Measurements from ENCODE around the gene SDC1.
A peak's percentile ranks its signal among the peaks of the same experiment; 100 is the strongest.

The SDC1 gene

GRCh38 chr2:20183373-20183772 lies 41.6 kb downstream of the SDC1 start:
- no peak for DNase-seq (ENCODE audit: low spot score)

DNA sequence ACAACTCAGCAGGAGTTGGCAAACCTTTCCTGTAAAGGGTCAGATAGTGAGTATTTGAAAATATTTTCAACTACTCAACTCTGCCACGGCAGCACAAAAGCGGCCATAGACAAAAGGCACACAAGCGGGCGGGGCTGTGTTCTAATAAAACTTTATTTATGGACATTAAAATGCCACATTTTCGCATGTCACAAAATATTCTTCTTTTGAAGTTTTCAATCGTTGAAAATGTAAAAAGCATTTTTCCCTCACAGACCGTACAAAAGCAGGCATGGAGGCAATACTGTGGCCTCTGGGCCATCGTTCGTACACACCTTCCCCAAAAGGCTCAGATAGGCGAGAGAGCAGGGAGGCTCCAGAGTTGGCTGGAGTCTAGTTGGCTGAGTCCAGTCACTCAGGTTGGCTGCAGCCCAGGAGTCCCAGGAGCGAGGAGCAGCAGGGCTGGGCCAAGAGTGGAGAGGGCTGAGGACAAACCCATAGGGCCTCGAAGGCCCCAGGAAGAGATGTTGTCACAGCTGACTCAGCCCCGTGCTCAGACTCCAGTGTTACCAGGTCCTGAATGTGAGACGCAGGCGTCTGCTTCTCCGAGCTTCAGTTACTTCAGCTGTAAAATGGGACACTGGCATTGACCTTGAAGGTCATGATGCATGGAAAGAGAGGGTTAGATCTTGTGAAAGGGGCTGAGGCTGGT lies 42.5 kb downstream of the SDC1 start:
- DNase-seq (ENCODE audit: low spot score): no peak

DNA sequence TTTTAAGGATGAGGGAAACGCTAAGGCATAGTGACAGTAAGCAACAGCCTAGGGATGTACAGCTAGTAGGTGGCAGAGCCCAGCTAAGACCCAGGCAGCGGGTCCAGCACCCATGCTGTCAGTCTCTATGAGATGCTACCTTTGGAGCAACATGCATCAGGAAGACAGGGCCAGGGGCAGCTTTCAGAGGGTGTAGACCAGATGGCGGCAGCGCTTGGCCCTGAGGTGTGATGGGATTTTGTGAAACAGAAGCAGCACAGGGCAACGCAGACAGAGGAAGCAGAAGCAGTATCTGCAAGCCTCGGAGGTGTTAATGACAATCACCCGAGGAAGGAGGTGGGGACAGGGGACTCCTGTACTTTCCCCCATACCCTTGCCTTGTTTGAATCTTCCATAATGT lies 43.2 kb downstream of the SDC1 start:
- DNase-seq (ENCODE audit: low spot score): no peak

GRCh38 chr2:20180676-20181648 lies 44.0 kb downstream of the SDC1 start:
- no peak for DNase-seq (ENCODE audit: low spot score)

- peak; percentile 88 for DNase-seq (ENCODE audit: low spot score)
Measured at GRCh38 chr2:20179755-20180594, 45.0 kb downstream of the SDC1 start.

GRCh38 chr2:20179466-20179754 lies 45.5 kb downstream of the SDC1 start:
- no peak for DNase-seq (ENCODE audit: low spot score)

DNA sequence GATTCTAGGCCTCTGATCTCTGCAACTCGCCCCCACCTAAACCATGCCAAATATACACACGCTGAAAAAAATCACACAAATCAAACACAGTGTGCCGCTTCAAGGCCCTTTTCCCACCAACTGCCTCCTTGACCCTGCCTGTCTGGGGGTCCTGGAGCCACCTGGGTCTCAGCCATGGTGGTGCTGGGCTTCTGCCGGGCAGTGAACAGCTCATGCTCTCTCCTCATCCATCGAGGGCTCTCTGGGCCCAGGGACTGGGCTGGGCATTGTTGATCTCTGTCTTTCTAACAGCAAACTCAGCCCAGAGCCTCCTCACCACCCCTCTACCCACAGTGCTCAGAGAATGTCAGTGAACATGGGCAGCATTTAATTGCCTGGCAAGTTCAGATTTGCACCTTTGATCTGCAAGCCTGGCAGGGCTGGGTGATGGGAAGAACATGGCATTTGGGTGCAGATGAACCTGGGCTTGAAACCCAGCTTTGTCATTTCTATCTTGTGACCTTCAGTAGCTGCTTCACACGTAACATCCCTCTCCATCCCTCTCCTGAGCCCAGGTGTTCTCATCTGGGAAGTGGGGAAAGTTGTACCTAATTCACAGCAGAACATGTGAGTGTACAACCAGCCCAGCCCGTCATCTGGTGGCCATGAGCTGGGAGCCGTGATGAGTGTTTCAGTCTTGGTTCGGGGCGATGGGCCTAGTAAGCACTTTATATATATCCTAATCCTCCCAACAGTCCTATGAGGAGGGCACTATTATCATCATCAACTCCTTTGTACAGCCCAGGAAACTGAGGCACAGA lies 46.1 kb downstream of the SDC1 start:
- no peak for DNase-seq (ENCODE audit: low spot score)

DNA sequence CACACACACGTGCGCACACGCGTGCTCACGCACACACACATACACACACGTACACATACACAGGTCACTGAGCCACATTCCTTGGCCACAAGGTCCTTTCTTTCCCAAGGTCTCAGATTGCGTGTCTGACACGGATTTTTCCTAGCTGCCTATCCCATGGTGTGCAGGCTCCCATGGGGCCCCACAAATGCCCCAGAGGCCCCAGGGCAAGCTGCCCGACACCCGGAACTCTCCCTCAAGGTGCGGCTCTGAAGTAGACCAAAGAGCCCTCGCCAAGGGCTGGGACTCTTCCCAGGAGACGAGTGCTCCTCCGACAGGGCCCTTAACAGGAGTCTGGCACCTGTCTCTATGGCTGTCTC lies 46.7 kb downstream of the SDC1 start:
- DNase-seq (ENCODE audit: low spot score): no peak

DNA sequence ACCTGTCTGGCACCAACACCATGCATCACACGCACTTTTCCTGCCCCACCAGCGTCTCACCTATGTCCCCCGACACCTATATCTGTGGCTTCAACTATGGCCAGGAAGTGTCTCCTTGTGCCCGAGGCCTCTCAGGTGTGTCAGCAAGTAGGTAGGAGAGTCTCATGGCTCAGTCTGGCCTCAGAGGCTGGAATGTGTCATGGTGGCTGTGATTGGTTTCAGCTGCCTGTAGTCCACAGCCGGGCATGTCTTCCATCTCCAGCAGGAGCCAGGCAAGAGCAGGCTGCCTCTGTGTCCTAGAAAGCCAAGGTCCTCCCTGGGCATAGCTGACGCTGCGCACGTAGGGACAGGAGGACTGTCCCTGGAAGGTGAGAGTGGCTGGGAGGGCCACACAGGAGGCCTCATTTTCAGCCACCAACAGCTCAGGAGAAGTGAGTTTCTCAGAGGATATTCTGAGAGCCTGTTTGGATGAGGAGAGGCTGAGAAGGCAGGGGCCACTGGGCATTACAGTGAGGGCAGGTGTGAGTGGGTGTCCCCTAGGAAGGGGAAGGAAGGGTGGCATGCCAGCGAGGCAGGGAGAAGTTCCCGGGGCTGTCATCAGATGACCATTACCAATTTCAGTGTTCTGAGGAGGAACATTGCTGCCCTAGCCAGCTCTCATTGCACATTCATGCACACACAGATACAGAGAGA lies 47.2 kb downstream of the SDC1 start:
- DNase-seq (ENCODE audit: low spot score): no peak

- DNase-seq (ENCODE audit: low spot score): no peak
Measured at GRCh38 chr2:20176760-20177159, 48.2 kb downstream of the SDC1 start.

- no peak for DNase-seq (ENCODE audit: low spot score)
Measured at GRCh38 chr2:20175931-20176330, 49.0 kb downstream of the SDC1 start.

GRCh38 chr2:20175267-20175666 lies 49.7 kb downstream of the SDC1 start:
- DNase-seq (ENCODE audit: low spot score): no peak

GRCh38 chr2:20174410-20174809 lies 50.5 kb downstream of the SDC1 start:
- no peak for DNase-seq (ENCODE audit: low spot score)

- no peak for DNase-seq (ENCODE audit: low spot score)
Measured at GRCh38 chr2:20173496-20174402, 51.2 kb downstream of the SDC1 start.

- DNase-seq (ENCODE audit: low spot score): no peak
Measured at GRCh38 chr2:20173064-20173463, 51.9 kb downstream of the SDC1 start.

DNA sequence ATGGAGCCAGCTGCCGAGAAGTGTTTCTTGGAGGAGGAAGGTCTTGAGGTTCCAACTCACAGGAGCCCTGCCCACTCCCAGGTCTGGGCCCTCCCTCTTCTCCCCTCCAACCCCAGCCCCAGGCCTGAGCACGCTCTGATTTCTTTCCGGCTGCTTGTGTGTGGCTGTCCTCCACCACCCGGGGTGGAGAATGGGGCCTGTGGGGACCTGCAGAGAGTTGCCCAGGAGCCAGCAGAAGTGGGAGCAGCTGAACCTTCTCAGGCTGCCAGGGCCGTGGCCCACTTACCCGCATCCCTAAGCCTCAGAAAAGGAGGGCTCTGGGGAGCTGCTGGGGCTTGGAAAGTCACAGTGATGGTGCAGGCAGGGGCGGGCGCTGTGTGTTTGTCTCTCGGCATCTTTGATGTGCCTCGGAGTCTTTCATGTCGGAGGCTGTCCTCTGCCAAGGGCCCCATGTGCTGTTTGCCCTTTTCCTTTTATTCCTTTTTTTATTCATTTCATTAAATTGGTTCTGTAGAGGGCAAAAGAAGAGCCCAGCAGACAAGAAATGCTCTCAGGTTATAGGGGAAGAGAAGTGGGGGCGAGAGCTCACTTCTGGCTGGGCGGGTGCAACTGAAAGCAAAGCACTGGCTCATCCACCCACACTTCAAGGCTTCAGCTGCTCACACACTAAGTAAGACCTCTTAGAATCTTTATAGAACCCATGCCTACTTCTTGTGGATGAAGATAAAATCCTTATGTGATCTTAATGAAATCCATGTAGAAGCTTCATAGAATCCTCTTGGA lies 52.5 kb downstream of the SDC1 start:
- DNase-seq (ENCODE audit: low spot score): no peak

DNA sequence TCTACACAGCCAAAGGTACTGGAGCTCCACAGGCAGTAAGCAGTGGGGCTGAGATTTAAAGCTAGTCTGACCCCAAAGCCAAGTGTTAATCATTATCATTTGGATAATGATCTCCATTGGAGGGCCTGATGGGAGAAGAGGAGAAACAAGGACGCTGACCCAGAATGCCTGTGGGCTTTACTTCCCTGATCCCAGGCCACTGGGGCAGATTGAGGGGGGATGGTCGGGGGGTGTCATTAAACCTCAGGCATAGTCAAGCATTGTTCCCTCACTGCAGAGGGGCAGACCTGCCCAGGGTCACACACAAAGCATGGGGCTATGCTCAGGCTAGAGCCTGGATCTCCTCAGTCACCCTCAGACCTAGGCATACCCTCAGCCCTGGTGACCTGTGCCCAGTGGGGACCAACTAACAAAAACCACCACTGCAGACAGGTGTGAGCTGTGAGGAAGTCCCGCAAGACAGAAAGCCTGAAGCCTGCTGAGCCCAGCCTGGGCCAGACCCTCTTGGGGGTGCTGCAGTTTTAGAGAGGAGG lies 53.4 kb downstream of the SDC1 start:
- DNase-seq (ENCODE audit: low spot score): no peak

DNA sequence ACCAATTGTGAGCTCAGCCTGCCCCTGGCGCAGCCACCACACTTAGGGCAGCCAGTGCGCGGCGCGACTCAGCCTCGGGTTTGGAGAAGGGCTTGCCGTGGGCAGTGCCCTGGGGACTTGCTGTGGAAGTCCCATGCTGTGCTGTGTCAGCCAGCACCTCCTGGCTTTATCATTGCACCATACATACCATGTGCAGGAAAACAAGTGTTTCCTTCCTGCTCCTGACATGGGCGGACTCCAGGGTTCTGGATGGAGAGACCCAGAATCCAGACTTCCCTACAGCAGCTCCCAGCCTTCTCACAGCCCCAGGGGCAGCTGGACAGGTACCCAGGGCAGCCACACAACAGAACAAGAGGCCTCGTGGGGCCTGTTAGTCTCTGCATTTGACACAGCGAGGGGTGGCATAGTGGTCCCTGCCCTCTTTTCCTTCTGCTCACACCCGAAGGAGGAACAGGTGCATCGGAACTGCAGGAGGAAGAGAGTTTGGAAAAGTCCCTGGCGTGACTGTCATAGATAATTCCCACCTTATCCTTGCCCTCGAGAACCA lies 54.2 kb downstream of the SDC1 start:
- DNase-seq (ENCODE audit: low spot score): no peak
